GM21717 (cell line): ENCODE measurements around the gene ADGRG7.

ENCODE experiments used
- ATAC-seq: cut with Tn5 transposase; IDR thresholded peaks from one replicate; pipeline ENCODE4 v1.9.1; 2021; ENCODE audit warnings: mild to moderate bottlenecking, moderate library complexity; ENCODE audit not compliant: unreplicated experiment

ADGRG7 gene

DNA sequence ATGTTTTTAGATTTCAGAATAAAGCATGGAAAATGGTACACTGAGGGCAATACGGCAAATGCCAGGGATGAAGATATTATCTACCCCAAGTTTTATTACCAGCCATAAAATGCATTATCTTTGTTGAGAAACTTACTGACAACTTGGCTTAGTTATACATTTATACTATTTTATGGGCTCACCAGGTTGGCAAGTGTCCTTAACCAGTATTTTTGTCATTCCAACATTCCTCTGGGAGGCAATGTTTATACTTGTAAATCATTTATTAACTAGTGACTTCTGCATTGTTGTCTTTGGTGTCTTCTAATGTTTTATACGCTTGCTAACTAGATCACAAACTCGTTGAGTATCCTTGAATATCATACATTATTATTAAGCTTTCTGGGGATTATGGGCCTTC lies 18.0 kb upstream of the ADGRG7 start:
- ATAC-seq = no peak

DNA sequence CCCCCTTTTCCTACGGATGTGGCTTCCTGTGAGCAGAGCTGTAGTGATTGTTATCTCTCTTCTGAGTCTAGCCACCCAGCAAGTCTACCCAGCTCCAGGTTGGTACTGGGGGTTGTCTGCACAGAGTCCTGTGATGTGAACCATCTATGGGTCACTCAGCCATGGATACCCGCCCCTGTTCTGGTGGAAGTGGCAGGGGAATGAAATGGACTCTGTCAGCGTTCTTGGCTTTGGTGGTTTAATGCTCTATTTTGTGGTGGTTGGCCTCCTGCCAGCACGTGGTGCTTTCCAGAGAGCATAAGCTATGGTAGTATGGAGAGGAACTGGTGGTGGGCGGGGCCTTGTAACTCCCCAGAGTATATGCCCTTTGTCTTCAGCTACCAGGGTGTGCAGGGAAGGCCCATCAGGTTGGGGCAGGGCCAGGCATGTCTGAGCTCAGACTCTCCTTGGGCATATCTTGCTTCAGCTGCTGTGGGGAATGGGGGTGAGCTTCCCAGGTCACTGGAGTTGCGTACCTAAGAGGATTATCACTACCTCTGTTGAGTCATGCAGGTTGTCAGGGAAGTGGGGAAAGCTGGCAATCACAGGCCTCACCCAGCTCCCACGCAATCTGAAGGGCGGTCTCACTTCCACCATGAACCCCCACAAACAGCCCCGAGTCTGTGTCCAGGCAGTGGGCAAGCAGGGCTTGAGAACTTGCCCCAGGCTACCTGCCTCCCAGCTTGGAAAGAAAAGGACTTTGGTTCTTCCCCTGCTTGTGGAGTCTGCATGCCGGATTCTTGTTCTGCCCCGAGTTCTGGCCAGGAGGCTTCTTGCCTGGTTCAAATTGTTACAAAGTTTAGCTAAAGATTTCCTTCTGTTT lies 9.0 kb upstream of the ADGRG7 start:
- no peak for ATAC-seq

DNA sequence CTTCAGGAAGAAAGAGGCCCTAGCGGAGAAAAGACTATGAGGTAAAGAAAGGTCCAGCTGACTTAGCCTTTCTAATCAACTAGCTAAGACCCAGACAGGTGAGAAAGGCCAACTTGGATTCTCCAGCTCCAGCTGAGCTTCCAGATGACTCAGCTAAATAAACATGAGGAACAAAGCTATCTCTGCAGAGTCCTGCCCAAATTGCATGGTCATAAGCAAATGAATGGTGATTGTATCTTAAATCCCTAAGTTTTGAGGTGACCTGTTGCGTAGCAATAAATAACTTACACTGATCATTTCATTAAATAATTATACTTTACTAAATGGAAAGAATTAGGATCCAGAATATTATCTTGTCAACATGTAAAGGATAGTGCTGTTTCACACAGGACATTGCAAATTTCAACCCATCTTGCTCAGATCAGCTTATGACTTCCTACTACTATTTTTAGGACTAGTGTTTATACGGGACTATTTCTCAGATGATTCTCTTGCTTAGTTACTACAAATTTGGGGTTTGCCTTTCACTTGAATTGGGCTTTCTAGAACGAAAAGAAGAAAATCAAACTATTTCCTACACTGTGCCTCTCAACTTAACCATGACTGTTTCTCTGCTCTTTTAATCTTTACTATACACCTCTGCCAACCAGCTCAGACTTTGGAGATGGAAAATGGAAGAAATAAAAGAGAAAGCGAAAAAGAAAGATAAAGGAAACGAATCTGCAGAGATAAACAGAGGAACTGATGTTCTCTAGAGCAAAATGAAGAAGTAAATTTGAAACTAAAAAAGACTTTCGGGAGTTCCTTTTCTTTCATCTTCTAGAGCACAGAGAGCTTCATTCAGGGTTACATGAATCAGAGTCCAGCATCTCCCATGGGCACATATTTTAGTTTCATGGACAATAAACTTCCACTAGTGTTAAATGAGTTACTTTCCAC lies 6.6 kb upstream of the ADGRG7 start:
- ATAC-seq = peak; percentile 53

- peak; percentile 45 for ATAC-seq
Observed at GRCh38 chr3:100603469-100603868, 5.9 kb upstream of the ADGRG7 start.

DNA sequence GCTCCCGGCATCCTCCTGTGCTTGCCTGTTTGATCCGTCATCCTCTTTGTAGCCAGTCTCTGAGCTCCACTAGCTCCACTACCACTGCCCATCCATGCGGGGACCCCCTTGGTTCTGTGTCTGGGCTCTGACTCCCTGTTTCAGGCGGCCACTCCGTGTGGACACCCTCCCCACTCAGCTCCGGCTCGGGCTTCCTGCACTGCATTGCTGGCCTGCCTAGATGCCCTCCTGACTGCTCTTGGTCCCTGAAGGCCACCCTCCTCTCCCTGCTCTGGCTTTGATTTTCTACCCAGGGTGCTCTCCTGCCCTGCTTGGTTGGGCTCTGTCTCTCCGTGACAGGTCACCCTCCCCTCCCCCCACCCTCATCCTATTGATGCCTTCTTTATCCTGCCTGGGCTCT lies 4.0 kb upstream of the ADGRG7 start:
- ATAC-seq = no peak

- ATAC-seq = peak; percentile 72
Observed at GRCh38 chr3:100606894-100607512, 2.4 kb upstream of the ADGRG7 start.

- no peak for ATAC-seq
Observed at GRCh38 chr3:100609963-100610362, 562 bp downstream of the ADGRG7 start.

GRCh38 chr3:100611221-100611620 lies 1.8 kb downstream of the ADGRG7 start:
- no peak for ATAC-seq

DNA sequence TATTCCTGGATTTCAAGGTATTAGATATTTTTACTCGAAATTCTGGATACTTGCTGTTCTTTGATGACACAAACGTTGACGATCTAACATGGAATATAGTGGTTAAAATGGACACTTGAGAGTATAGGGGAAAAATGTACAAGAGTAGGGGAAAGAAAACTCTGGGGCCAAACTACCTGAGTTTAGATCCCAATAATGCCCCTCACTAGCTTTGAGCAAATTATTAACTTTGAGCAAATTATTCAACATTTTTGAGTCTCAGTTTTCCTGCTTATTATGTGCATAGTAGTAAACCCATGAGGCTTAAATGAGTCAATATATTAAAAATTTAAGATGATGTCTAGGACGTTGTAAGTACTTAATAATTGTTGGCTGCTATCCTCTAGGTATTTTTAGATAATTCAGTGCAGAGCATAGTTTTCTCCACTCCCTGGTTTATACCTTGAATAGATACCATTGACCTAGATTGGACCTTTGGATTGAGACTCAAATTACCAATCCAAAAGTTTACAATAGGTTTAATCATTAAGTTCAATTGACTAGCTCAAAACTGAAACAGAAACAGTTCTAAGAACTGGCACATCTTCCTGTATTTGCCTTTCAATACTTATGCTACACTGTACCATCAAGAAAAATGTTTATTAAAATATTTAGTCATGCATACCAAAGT lies 4.5 kb downstream of the ADGRG7 start:
- peak; percentile 64 for ATAC-seq

GRCh38 chr3:100614941-100615340 lies 5.5 kb downstream of the ADGRG7 start:
- ATAC-seq = no peak

DNA sequence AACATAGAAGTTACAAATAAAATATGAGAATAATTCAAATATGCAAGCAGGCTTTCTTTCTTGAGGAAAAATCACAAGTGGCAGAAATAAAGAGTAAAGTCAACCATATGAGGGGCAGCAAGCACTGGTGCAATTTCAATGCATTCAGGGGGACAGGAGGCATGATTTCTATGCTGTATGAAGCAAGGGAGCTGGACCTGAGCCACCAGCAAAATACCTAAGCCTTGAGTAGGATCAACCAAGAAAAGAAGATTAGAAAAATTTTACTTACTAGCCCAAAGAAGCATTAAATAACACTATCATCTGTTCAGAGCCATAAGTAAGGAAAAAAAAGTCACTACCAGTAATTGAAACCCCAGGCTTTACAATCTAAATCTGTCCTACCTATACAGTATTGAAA lies 6.3 kb downstream of the ADGRG7 start:
- ATAC-seq = no peak

GRCh38 chr3:100621251-100621650 lies 11.8 kb downstream of the ADGRG7 start:
- ATAC-seq = no peak

- ATAC-seq = no peak
Observed at GRCh38 chr3:100627491-100627890, 18.1 kb downstream of the ADGRG7 start.

DNA sequence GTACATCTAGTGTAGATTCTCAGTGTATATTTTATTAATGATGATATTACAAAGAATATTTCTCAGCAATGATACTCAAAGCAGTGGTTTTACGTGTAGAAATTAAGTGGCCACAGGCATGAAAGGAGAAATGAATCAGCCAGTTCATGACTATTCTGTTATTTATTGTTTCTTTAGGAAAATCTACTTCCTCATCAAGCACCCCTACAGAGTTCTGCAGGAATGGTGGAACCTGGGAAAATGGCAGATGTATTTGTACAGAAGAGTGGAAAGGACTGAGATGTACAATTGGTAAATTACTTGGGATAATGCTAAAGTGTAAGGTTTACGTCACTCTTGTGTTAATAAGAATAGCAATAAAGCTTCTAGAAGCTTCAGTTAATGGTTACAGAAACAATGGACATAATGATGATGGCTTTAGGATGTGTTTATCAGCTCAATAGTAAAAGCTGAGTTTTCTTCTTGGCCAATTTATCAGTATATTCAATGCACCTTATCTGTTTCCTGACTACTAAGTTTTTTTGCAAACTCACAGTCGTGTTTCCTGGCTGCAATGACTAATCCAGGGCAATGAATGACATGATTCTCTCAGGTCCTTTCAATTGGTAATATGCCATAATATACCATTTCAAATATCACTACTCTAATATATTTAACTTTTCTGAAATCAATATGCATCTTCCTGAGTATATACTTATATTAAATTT lies 20.2 kb downstream of the ADGRG7 start:
- ATAC-seq = no peak

- no peak for ATAC-seq
Observed at GRCh38 chr3:100630664-100631063, 21.3 kb downstream of the ADGRG7 start.

DNA sequence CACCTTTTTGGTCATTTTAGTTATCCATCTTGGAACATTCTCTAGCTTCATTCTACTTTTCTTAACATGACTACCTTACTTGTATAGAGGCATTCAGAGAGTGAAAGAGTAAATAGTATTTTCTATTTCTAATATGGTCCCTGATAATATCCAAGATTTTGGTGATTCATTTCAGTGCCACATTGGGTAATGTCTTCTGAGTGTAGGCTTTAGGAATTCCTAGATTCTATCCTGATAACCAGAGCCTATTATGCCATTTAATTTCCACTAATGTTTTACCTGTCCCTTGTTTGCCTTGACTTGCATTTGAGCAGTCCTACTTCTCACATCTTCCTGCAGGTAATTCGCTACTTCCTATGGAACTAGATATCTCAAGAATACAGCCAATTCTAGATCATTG lies 21.8 kb downstream of the ADGRG7 start:
- ATAC-seq = no peak

DNA sequence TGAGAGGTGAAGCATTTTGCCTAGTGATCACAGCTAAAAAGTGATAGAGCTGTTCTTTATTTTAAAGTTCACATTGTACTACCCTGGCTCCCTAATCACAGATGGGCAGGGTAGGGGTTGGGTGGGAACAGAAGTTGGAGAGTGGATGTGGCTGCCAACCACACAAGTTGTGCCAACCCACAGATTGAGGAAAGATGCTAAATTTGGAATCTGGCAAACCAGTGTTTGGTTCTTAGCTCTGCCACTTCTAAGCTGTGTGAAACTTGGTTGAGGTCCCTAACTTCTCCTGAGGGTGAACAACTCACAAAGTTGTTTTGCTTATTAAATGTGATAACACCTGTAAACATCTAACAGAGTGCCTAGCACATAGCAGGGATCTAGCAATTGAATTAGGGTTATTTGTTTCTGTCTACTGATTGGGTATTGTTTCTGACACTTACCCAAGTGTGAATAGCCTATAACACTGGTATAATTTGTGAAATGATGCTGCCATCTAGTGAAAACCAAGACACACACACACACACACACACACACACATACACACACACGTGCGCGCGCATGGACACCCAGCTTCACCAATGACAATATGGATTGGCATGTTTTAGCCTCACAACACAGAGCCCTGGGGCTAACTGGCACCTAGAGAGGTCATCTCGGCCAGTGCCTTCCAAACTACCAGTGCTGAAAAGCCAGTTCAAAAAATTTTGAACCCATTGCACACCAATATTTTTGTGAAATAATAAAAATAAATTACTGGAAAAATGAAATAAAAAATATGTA lies 25.3 kb downstream of the ADGRG7 start:
- no peak for ATAC-seq

DNA sequence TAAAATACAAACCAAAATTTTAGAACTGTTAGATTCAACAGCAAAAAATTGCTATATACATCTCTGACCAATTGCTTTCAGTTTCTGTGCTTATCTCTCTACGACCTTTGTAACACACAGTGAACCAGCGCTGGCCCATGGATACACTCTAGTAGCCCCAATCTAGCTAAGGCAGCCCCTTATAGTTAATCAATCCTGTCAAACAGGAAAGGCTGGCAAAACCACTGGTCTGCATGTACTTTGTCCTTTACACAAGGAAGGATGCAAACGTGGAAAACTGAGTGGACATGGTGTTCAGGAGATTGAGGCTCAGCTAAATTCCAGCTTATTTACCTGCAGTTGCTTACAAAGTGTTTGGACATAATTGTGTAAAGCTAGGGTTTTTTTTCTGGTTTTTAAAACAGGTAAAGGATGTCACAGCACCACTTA lies 25.9 kb downstream of the ADGRG7 start:
- ATAC-seq = no peak

GRCh38 chr3:100637197-100637631 lies 27.8 kb downstream of the ADGRG7 start:
- no peak for ATAC-seq
